Erythroblast (primary cell): ENCODE results near the gene LYPLA2.

Source experiments
- GATA1 ChIP-seq: IDR thresholded peaks from 2 replicates; pipeline ENCODE4 v1.6.1; 2011; ENCODE audit warnings: low read depth, mild to moderate bottlenecking, control low read depth, low read length, moderate library complexity
- POLR2A ChIP-seq: IDR thresholded peaks from 2 replicates; pipeline ENCODE4 v1.6.1; 2011; ENCODE audit warnings: mild to moderate bottlenecking, low read length

DNA sequence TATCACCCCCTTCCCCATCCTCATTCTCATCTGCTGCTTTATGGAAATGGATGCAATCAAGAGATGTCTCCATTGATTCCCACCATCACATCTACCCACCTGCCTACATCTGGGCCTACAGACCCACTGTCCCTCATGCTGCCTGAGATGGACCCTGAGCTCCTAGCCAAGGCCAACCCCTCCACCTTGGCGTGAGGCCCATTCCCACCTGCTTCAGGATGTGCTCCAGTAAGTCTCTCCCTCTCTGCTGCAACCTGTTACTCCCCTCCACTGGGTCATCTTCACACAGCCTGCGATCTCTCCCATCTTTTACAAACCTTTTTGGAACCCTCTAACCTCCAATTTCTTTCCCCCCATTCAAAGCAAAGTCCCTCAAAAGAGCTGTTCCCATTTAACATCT lies 14.1 kb downstream of the LYPLA2 start:
- TF ChIP-seq POLR2A: no peak
- TF ChIP-seq GATA1: no peak
